Adrenal gland (tissue), 12 donors: ENCODE data around the gene MPP2. TPM values are rescaled to one million over a fixed set of nuclear protein-coding genes. Genes with fewer than 3 reads are reported as not detected.
A peak's percentile ranks its signal among the peaks of the same experiment; 100 is the strongest.

Source experiments
- DNase-seq, 7 donors: peaks; one replicate each; pipeline ENCODE4 v3.0.0-alpha.2; 2019 to 2020
- H3K27ac ChIP-seq, 5 donors: fragments of 200-600 bp; sonication (generic) in 4 of 5; 1 replicate in 3 of 5; 2 replicates in 2 of 5; pipeline versions ENCODE4 v1.5.1 to v1.8.0; 2016 to 2020; ENCODE audit warnings: mild to moderate bottlenecking in 1 of 5
- H3K27me3 ChIP-seq: fragments of 200-600 bp; 2 replicates; pipeline ENCODE4 v1.8.0; 2021
- H3K36me3 ChIP-seq, 2 donors: fragments of 200-600 bp; replicated peaks in 1 of 2; 1 replicate in 1 of 2; 2 replicates in 1 of 2; pipeline versions ENCODE4 v1.5.1 to v1.8.0; 2018 to 2022
- H3K4me1 ChIP-seq, 2 donors: fragments of 200-600 bp; replicated peaks in 1 of 2; 1 replicate in 1 of 2; 2 replicates in 1 of 2; pipeline versions ENCODE4 v1.5.1 to v1.8.0; 2018 to 2021
- H3K4me3 ChIP-seq, 4 donors: fragments of 200-600 bp; sonication (generic) in 3 of 4; one replicate each; pipeline ENCODE4 v1.5.1; 2016 to 2018
- H3K9me3 ChIP-seq, 3 donors: fragments of 200-600 bp; sonication (generic) in 1 of 3; replicated peaks in 1 of 3; 1 replicate in 2 of 3; 2 replicates in 1 of 3; pipeline versions ENCODE4 v1.5.1 to v1.8.0; 2016 to 2021
- CTCF ChIP-seq, 6 experiments: fragments of 450-650 bp in 4 of 6; fragments of 200-600 bp in 2 of 6; sonication (generic) in 1 of 6; IDR thresholded peaks; 1 replicate in 5 of 6; 2 replicates in 1 of 6; pipeline versions ENCODE4 v1.5.1 to v1.8.0; 2016 to 2021; ENCODE audit warnings: antibody characterized with exemption in 6 of 6, mild to moderate bottlenecking in 2 of 6, moderate library complexity in 1 of 6
- POLR2A ChIP-seq, 2 donors: fragments of 450-650 bp; IDR thresholded peaks; one replicate each; pipeline ENCODE4 v1.6.1; 2017; ENCODE audit warnings: antibody characterized with exemption in 2 of 2, mild to moderate bottlenecking in 2 of 2, moderate library complexity in 1 of 2
- WGBS, 4 donors: extraction: QIAGEN DNeasy Blood & Tissue Kit in 2 of 4; methylation state at CpG; one replicate each; pipeline versions ENCODE4 v1.1.5 to v1.1.7; 2013 to 2017; 5-methylcytosine and 5-hydroxymethylcytosine counted together
- intact Hi-C, 2 donors: fragments of 100-400 bp; cut with DNase I; formaldehyde crosslinking; loops; one replicate each; pipeline versions ENCODE4 v1.14.1 to v1.15.0; 2022 to 2023
- polyA plus RNA-seq, 3 donors: library from polyadenylated mRNA; stranded (reverse); fragments of 200-250 nt in 2 of 3; fragments of 350-450 nt in 1 of 3; fragmentation: Illumina TruSeq in 1 of 3; extraction: RNeasy Lipid Tissue Mini Kit (QIAGEN cat#74804) in 1 of 3; gene quantifications; one replicate each; pipeline ENCODE4 v1.2.3, GENCODE V29; 2013 to 2014
- total RNA-seq, 9 donors: library from RNA; depleted of rRNA in 4 of 9; stranded (reverse); fragments of >200 nt in 4 of 9; fragments of 120-200 nt in 1 of 9; fragmentation: NEBNext Ultra II Directional in 1 of 9; extraction: Animal tissue kit (Norgen Biotek cat#: 25700) in 1 of 9; gene quantifications; one replicate each; pipeline versions ENCODE4 v1.1.0 to v1.2.4, GENCODE V29; 2013 to 2023
- donor health status: healthy with polysubstance abuse.
- donor health status: Bipolar disorder and iron deficiency.
- donor health status: DM: yes; HTN: yes; CAD: no.
- donor health status: DM: no; HTN: no; CAD: no.
- donor health status: DM: no; HTN: no; CAD: no.
- donor health status: DM: yes; HTN: yes; CAD: no.

MPP2 gene
- total and polyA plus RNA-seq, 12 donors, result 0.29 to 16.0 (median 2.4) TPM

GRCh38 chr17:43849116-43849515 is 58.2 kb downstream of the MPP2 start:
- Histone ChIP-seq H3K4me3 (no peak overlapping the region), H3K4me1 (no peaks in the 10 kb centered on the region), H3K27me3 (no peaks in the 10 kb centered on the region), H3K9me3 (no peaks in the 10 kb centered on the region), H3K36me3 (no peaks in the 10 kb centered on the region), H3K27ac (no peak overlapping the region)
- WGBS, 4 donors, result 89 to 93% (median 91%) methylated on average over 3 to 8 of the region's 8 CpGs
- no peak for DNase-seq
- TF ChIP-seq CTCF (IDR thresholded peaks at IDR 0.05) (no peak), POLR2A (IDR thresholded peaks at IDR 0.05) (no peak)
- intact Hi-C loops, result loop anchor here (5.0 to 10.0 kb wide), 3 partner anchors 67 to 154 kb away; partner anchors contain the start of gene CFAP97D1 (in 1 of the 2)

- H3K4me3 ChIP-seq, result no peak overlapping the region
- H3K27ac ChIP-seq, result no peak overlapping the region
- DNase-seq, result no peak
- intact Hi-C loops, result loop anchor here (5.0 to 10.0 kb wide), 3 partner anchors 66 to 154 kb away; partner anchors contain the start of gene CFAP97D1 (in 1 of the 2)
- 74 to 93% (median 86%) methylated on average over 10 of the region's 10 CpGs for WGBS, 4 donors
- no peak for TF ChIP-seq POLR2A (IDR thresholded peaks at IDR 0.05)
- H3K27me3 ChIP-seq, result no peaks in the 10 kb centered on the region
- H3K36me3 ChIP-seq, result no peaks in the 10 kb centered on the region
- H3K4me1 ChIP-seq, result no peaks in the 10 kb centered on the region
- no peaks in the 10 kb centered on the region for H3K9me3 ChIP-seq
Observed at GRCh38 chr17:43848601-43849000, 58.7 kb downstream of the MPP2 start.

GRCh38 chr17:43846963-43847371 is 60.4 kb downstream of the MPP2 start, which contains the start of gene CD300LG:
Gene CD300LG (plus strand): TSS chr17:43847176. CDS start chr17:43847217, 41 bp downstream.
- DNase-seq, result no peak
- no peak within 1 kb of the TSS for H3K4me3 ChIP-seq

GRCh38 chr17:43846221-43846712 is 61.1 kb downstream of the MPP2 start:
- WGBS, 4 donors, result 6 to 11% (median 9%) methylated on average over 6 to 13 of the region's 13 CpGs
- TF ChIP-seq CTCF (IDR thresholded peaks at IDR 0.05) (peak; percentile 90 to 96 (median 94)), POLR2A (IDR thresholded peaks at IDR 0.05) (no peak)
- no peaks in the 10 kb centered on the region for H3K27me3 ChIP-seq
- DNase-seq, result peak; percentile 76 to 91 (median 87)
- no peaks in the 10 kb centered on the region for H3K9me3 ChIP-seq
- no peak overlapping the region for H3K4me3 ChIP-seq
- H3K36me3 ChIP-seq, result no peaks in the 10 kb centered on the region
- H3K4me1 ChIP-seq, result no peaks in the 10 kb centered on the region
- intact Hi-C loops, result loop anchor here (5.0 to 10.0 kb wide), 3 partner anchors 64 to 151 kb away; partner anchors contain the start of gene CFAP97D1 (in 1 of the 2)
- H3K27ac ChIP-seq, result no peak overlapping the region

More at GRCh38 chr17:43846963-43847371, 60.4 kb downstream of the MPP2 start, which contains the start of gene CD300LG:
- Histone ChIP-seq H3K9me3 (no peaks in the 10 kb centered on the region), H3K4me1 (no peaks in the 10 kb centered on the region), H3K36me3 (no peaks in the 10 kb centered on the region), H3K27ac (peak within 1 kb of the TSS in 1 of 5 donors; percentile 16), H3K27me3 (no peaks in the 10 kb centered on the region)
- 34 to 42% (median 41%) methylated on average over 11 to 17 of the region's 17 CpGs for WGBS, 4 donors
- TF ChIP-seq POLR2A (IDR thresholded peaks at IDR 0.05) (no peak), CTCF (IDR thresholded peaks at IDR 0.05) (no peak)
- intact Hi-C loops, result loop anchor here (5.0 to 10.0 kb wide), 3 partner anchors 65 to 152 kb away; partner anchors contain the start of gene CFAP97D1 (in 1 of the 2)
